GM12878 (cell line): Measurements from ENCODE around the gene FOXP1. TPM values are rescaled to one million over a fixed set of nuclear protein-coding genes. Genes with fewer than 3 reads are reported as not detected.

Experiments used
- ATAC-seq: fragments of 200-7000 bp; cut with Tn5 transposase; 3 replicates; pipeline ENCODE4 v1.9.1; 2020; ENCODE audit warnings: mild to moderate bottlenecking, moderate library complexity
- BruUV-seq: library from RNA; stranded (reverse); fragments of 400-500 nt; replicated peaks from 2 replicates; lab custom pipeline; 2021; lab: Mats Ljungman, UMichigan
- CTCF ChIA-PET: fragments of 300-600 bp; sonication (Branson Sonifier 250); formaldehyde crosslinking; extraction: SDS; loops from one replicate; lab custom pipeline; 2021; ENCODE audit warnings: inconsistent platforms; lab: Yijun Ruan, JAX
- POLR2A ChIA-PET: fragments of 350-600 bp; formaldehyde crosslinking; extraction: SDS; loops from one replicate; lab custom pipeline; 2021; ENCODE audit warnings: inconsistent platforms; lab: Charles Lee
- RAD21 ChIA-PET: fragments of 300-600 bp; sonication (Branson Sonifier 250); formaldehyde crosslinking; loops from one replicate; lab custom pipeline; 2023; ENCODE audit warnings: antibody characterized with exemption; ENCODE audit not compliant: unreplicated experiment; lab: Charles Lee
- SMC1A ChIA-PET: fragments of 300-600 bp; sonication (Branson Sonifier 250); formaldehyde crosslinking; loops from one replicate; lab custom pipeline; 2023; ENCODE audit not compliant: unreplicated experiment, uncharacterized antibody; lab: Charles Lee
- DNase-seq: peaks from one replicate; pipeline ENCODE4 v3.0.0-alpha.2; 2011; ENCODE audit warnings: low read depth, low spot score
- FAIRE-seq: peaks from 3 replicates; lab custom pipeline; 2011; peaks lifted over from hg19 to GRCh38; lab: Jason Lieb, UNC
- H2AFZ ChIP-seq: 2 replicates; pipeline ENCODE4 v1.6.0; 2011; ENCODE audit warnings: low read depth, low read length, control low read depth; ENCODE audit not compliant: control insufficient read depth
- H3K27ac ChIP-seq: 2 replicates; pipeline ENCODE4 v1.5.1; 2011; ENCODE audit warnings: control low read depth; ENCODE audit not compliant: control insufficient read depth, insufficient read depth
- H3K27me3 ChIP-seq, 2 experiments: replicated peaks in 1 of 2; 2 replicates each; pipeline versions ENCODE4 v1.6.0 to v1.6.1; 2011; ENCODE audit warnings: low read length in 1 of 2; ENCODE audit not compliant: control insufficient read depth in 2 of 2, insufficient read depth in 2 of 2
- H3K36me3 ChIP-seq, 2 experiments: 2 replicates each; pipeline ENCODE4 v1.5.1; 2011; ENCODE audit warnings: low read length in 1 of 2; ENCODE audit not compliant: control insufficient read depth in 2 of 2, insufficient read depth in 2 of 2
- H3K4me1 ChIP-seq: 2 replicates; pipeline ENCODE4 v1.6.1; 2011; ENCODE audit warnings: mild to moderate bottlenecking, low read length, moderate library complexity, mixed read lengths; ENCODE audit not compliant: control insufficient read depth, insufficient read depth
- H3K4me2 ChIP-seq: 2 replicates; pipeline ENCODE4 v1.6.0; 2011; ENCODE audit warnings: control low read depth; ENCODE audit not compliant: control insufficient read depth, insufficient read depth
- H3K4me3 ChIP-seq: fragments of 200-600 bp; sonication (generic); 2 replicates; pipeline ENCODE4 v1.5.1; 2016
- H3K79me2 ChIP-seq: 2 replicates; pipeline ENCODE4 v1.6.0; 2011; ENCODE audit warnings: low read length; ENCODE audit not compliant: control insufficient read depth, insufficient read depth
- H3K9ac ChIP-seq: 2 replicates; pipeline ENCODE4 v1.8.0; 2011; ENCODE audit warnings: low read length, control low read depth, mixed read lengths; ENCODE audit not compliant: control insufficient read depth, insufficient read depth
- H3K9me3 ChIP-seq: replicated peaks from 3 replicates; pipeline ENCODE4 v1.5.1; 2011; ENCODE audit warnings: mild to moderate bottlenecking, low read length; ENCODE audit not compliant: control insufficient read depth, insufficient read depth
- H4K20me1 ChIP-seq: 2 replicates; pipeline ENCODE4 v1.6.0; 2011; ENCODE audit not compliant: control insufficient read depth, insufficient read depth
- FOS ChIP-seq: IDR thresholded peaks from 3 replicates; pipeline ENCODE4 v1.6.1; 2011; ENCODE audit warnings: borderline replicate concordance; ENCODE audit not compliant: insufficient read length; ENCODE audit errors: extremely low read depth
- GABPA ChIP-seq: IDR thresholded peaks from 2 replicates; pipeline ENCODE4 v1.6.1; 2014; ENCODE audit warnings: antibody characterized with exemption, low read depth, mild to moderate bottlenecking, inconsistent platforms
- KAT2A ChIP-seq: conservative IDR thresholded peaks from 2 replicates; pipeline ENCODE4 v1.6.1; 2011; ENCODE audit warnings: low read depth, low read length; ENCODE audit not compliant: control insufficient read depth
- MTA2 ChIP-seq: fragments of 450-650 bp; IDR thresholded peaks from 2 replicates; pipeline ENCODE4 v1.6.1; 2016; ENCODE audit warnings: low read depth, mild to moderate bottlenecking, moderate library complexity
- NR2C1 ChIP-seq: fragments of 450-650 bp; IDR thresholded peaks from 2 replicates; pipeline ENCODE4 v1.6.1; 2017; ENCODE audit warnings: antibody characterized with exemption, mild to moderate bottlenecking, moderate library complexity
- WGBS: methylation state at CpG from one replicate; pipeline ENCODE4 v1.1.6; 2016; ENCODE audit warnings: low lambda C conversion rate; ENCODE audit not compliant: insufficient replicate concordance, insufficient coverage; ENCODE audit errors: missing lambda C conversion rate; 5-methylcytosine and 5-hydroxymethylcytosine counted together
- in situ Hi-C: fragments of 300-500 bp; cut with MboI; formaldehyde crosslinking; loops from 9 replicates; pipeline ENCODE4 v1.14.3; 2018; ENCODE audit warnings: mixed read lengths
- intact Hi-C: fragments of 100-400 bp; cut with micrococcal nuclease; formaldehyde crosslinking; loops from one replicate; pipeline ENCODE4 v1.14.2; 2022; ENCODE audit not compliant: unreplicated experiment
- polyA plus RNA-seq, 11 experiments: library from polyadenylated mRNA; depleted of rRNA in 4 of 11; unstranded in 6 of 11; stranded (reverse) in 5 of 11; fragments of >200 nt; fragmentation: Nextera tagmentation in 4 of 11; fragmentation: Illumina TruSeq in 1 of 11; extraction: Ambion mirVana in 4 of 11; extraction: Trizol in 1 of 11; gene quantifications; 1 replicate in 1 of 11; 2 replicates in 10 of 11; pipeline versions ENCODE4 v1.2.1 to v1.2.3, GENCODE V29; 2011 to 2016; ENCODE audit warnings: inconsistent platforms in 2 of 11, missing spikeins in 2 of 11, low read depth in 1 of 11
- total RNA-seq, 4 experiments: library from RNA; depleted of rRNA in 3 of 4; stranded (reverse); fragments of >200 nt in 3 of 4; fragmentation: Illumina TruSeq in 1 of 4; extraction: Trizol in 1 of 4; gene quantifications; 2 replicates each; pipeline versions ENCODE4 v1.2.1 to v1.2.3, GENCODE V29; 2013 to 2021
- TF ChIP-seq, protein P1 (sequence below): fragments of 150-350 bp; IDR thresholded peaks from 2 replicates; pipeline ENCODE4 v1.6.1; 2014; ENCODE audit warnings: mild to moderate bottlenecking, low read depth, low read length
- TF ChIP-seq, protein P2 (sequence below): fragments of 450-650 bp; conservative IDR thresholded peaks from 2 replicates; pipeline ENCODE4 v1.6.1; 2017; ENCODE audit warnings: mild to moderate bottlenecking, moderate library complexity
- TF ChIP-seq, protein P3 (sequence below): fragments of 450-650 bp; IDR thresholded peaks from 2 replicates; pipeline ENCODE4 v1.6.1; 2014; ENCODE audit warnings: mild to moderate bottlenecking

FOXP1 gene
- total and polyA plus RNA-seq, 10 of the 15 experiments (the other 5 are each of a cell fraction or from before 2014, with no cell fraction given) = 0.05 to 1.6 (median 0.20) TPM; not detected in 1

DNA sequence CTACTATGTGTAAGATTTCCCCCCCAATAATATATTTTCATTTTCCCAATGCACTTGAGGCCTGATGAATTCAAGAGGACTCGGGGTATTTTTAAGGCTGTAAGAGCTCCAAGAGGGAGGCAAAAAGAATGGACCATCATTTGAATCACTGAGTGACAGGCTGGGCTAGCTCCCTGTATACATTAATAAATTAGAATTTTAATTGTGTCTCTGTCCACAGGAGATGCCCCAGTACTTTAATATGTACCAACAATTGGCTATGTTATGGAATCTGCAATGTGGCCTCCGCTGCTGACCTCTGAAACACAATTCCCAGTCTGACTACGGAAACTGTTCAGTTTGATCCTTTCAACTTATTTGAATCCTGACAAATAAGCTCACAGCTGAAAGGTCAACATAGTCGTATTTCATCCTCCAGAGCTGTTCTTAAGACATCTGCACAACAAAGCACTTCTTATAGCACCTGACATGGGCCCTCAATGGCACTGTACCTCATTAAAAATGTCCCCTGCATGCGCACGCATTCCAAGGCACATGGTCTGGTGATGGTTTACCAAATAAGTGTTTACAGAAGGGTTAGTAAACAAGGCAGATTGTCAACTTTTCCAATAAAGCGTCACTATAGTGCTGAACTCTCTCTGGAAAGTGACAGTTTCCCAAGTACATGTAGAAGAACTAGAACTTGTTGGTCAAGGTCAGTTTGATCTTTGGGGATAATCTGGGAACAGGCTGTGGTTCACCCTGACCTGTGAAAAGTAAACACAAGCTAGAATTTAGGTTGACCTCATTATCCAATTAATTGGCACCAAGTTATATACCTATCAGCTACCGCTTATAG is 472.9 kb downstream of the FOXP1 start:
- no peak for FAIRE-seq

DNA sequence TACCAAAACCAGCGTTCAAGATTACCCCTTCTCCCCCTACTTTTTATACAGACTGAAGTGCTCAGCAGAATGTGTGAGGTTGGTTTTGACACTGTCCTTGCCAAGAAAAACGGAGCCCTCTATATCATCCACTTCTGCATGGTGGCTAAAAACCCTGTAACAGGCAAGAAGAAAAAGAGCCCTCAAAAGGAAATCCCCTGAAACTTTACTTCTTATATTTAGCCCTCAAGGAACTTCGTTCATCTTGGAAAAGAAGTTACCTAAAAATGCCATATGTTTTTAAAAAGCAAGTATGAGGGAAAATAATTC is 473.6 kb downstream of the FOXP1 start:
- Histone ChIP-seq H4K20me1 (no peaks in the 10 kb centered on the region), H3K27me3 (no peaks in the 10 kb centered on the region; a peak in 1 of 4 replicates), H3K36me3 (no peaks in the 10 kb centered on the region), H3K4me2 (no peak overlapping the region), H3K4me3 (no peak overlapping the region), H3K4me1 (no peaks in the 10 kb centered on the region), H3K27ac (no peak overlapping the region), H3K79me2 (no peaks in the 10 kb centered on the region), H3K9ac (no peak overlapping the region), H3K9me3 (no peaks in the 10 kb centered on the region), H2AFZ (no peak overlapping the region)
- CTCF ChIA-PET = interaction anchor here (1.2 kb wide), 1 partner anchor 476 kb away, joined by 4 read pairs; no protein-coding TSS in a partner anchor
- FAIRE-seq = no peak
- intact Hi-C loops = no loop called here
- RAD21 ChIA-PET = no interaction called here
- in situ Hi-C loops = no loop called here
- no peak for ATAC-seq
- TF ChIP-seq NR2C1 = no peak
- TF ChIP-seq, protein P1, sequence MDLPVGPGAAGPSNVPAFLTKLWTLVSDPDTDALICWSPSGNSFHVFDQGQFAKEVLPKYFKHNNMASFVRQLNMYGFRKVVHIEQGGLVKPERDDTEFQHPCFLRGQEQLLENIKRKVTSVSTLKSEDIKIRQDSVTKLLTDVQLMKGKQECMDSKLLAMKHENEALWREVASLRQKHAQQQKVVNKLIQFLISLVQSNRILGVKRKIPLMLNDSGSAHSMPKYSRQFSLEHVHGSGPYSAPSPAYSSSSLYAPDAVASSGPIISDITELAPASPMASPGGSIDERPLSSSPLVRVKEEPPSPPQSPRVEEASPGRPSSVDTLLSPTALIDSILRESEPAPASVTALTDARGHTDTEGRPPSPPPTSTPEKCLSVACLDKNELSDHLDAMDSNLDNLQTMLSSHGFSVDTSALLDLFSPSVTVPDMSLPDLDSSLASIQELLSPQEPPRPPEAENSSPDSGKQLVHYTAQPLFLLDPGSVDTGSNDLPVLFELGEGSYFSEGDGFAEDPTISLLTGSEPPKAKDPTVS = no peak
- TF ChIP-seq, protein P2, sequence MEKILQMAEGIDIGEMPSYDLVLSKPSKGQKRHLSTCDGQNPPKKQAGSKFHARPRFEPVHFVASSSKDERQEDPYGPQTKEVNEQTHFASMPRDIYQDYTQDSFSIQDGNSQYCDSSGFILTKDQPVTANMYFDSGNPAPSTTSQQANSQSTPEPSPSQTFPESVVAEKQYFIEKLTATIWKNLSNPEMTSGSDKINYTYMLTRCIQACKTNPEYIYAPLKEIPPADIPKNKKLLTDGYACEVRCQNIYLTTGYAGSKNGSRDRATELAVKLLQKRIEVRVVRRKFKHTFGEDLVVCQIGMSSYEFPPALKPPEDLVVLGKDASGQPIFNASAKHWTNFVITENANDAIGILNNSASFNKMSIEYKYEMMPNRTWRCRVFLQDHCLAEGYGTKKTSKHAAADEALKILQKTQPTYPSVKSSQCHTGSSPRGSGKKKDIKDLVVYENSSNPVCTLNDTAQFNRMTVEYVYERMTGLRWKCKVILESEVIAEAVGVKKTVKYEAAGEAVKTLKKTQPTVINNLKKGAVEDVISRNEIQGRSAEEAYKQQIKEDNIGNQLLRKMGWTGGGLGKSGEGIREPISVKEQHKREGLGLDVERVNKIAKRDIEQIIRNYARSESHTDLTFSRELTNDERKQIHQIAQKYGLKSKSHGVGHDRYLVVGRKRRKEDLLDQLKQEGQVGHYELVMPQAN = no peak
- SMC1A ChIA-PET = interaction anchor here (1.4 kb wide), 1 partner anchor 9 kb away, joined by 3 read pairs; no protein-coding TSS in a partner anchor
- POLR2A ChIA-PET = no interaction called here
- no TSS peak for BruUV-seq
- WGBS = 0% methylated on average over 3 of the region's 3 CpGs
- DNase-seq = no peak

More for the DNA sequence above, 472.9 kb downstream of the FOXP1 start:
- Histone ChIP-seq H2AFZ (no peak overlapping the region), H3K4me1 (no peaks in the 10 kb centered on the region), H3K27ac (no peak overlapping the region), H3K79me2 (no peaks in the 10 kb centered on the region), H3K4me3 (no peak overlapping the region), H3K9ac (no peak overlapping the region), H3K36me3 (no peaks in the 10 kb centered on the region), H4K20me1 (no peaks in the 10 kb centered on the region), H3K4me2 (no peak overlapping the region)
- ChIA-PET SMC1A (interaction anchor here (1.4 kb wide), 1 partner anchor 8 kb away, joined by 3 read pairs; no protein-coding TSS in a partner anchor), POLR2A (no interaction called here), CTCF (interaction anchor here (1.2 kb wide), 1 partner anchor 475 kb away, joined by 4 read pairs; no protein-coding TSS in a partner anchor), RAD21 (no interaction called here)
- 51% methylated on average over 8 of the region's 8 CpGs for WGBS
- no TSS peak for BruUV-seq
- ATAC-seq = no peak
- in situ Hi-C loops = no loop called here
- DNase-seq = no peak
- TF ChIP-seq MTA2 = no peak
- no peak for TF ChIP-seq FOS
- TF ChIP-seq GABPA = no peak
- TF ChIP-seq, protein P3, sequence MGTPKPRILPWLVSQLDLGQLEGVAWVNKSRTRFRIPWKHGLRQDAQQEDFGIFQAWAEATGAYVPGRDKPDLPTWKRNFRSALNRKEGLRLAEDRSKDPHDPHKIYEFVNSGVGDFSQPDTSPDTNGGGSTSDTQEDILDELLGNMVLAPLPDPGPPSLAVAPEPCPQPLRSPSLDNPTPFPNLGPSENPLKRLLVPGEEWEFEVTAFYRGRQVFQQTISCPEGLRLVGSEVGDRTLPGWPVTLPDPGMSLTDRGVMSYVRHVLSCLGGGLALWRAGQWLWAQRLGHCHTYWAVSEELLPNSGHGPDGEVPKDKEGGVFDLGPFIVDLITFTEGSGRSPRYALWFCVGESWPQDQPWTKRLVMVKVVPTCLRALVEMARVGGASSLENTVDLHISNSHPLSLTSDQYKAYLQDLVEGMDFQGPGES = no peak
- no peak for TF ChIP-seq KAT2A
- TF ChIP-seq, all 136 proteins: peak for 0
- no peaks in the 10 kb centered on the region; a peak in 1 of 4 replicates for H3K27me3 ChIP-seq
- no peaks in the 10 kb centered on the region for H3K9me3 ChIP-seq
- intact Hi-C loops = no loop called here
